Lower lobe of right lung (tissue), 2 donors: ENCODE measurements around the gene TMEM45A. TPM values are rescaled to one million over a fixed set of nuclear protein-coding genes. Genes with fewer than 3 reads are reported as not detected.

Experiments
- ATAC-seq, 2 donors: fragments of 200-7000 bp; cut with Tn5 transposase; one replicate each; pipeline ENCODE4 v1.9.1; 2020 to 2022; ENCODE audit warnings: mild to moderate bottlenecking in 2 of 2, moderate library complexity in 2 of 2
- DNase-seq: peaks from one replicate; pipeline ENCODE4 v3.0.0-alpha.2; 2020
- H3K27ac ChIP-seq: fragments of 200-600 bp; one replicate; pipeline ENCODE4 v1.8.0; 2022
- H3K27me3 ChIP-seq: fragments of 200-600 bp; one replicate; pipeline ENCODE4 v1.8.0; 2022; ENCODE audit warnings: low read depth
- H3K36me3 ChIP-seq: fragments of 200-600 bp; one replicate; pipeline ENCODE4 v1.8.0; 2022; ENCODE audit warnings: mild to moderate bottlenecking
- H3K4me1 ChIP-seq: fragments of 200-600 bp; one replicate; pipeline ENCODE4 v1.8.0; 2022
- H3K4me3 ChIP-seq: fragments of 200-600 bp; one replicate; pipeline ENCODE4 v1.8.0; 2022; ENCODE audit warnings: mild to moderate bottlenecking
- H3K9me3 ChIP-seq: fragments of 200-600 bp; one replicate; pipeline ENCODE4 v1.8.0; 2022
- intact Hi-C: fragments of 100-400 bp; cut with DNase I; formaldehyde crosslinking; loops from one replicate; pipeline ENCODE4 v1.11.0; 2022
- total RNA-seq: library from RNA; stranded (reverse); fragmentation: NEBNext Ultra II Directional; extraction: Animal tissue kit (Norgen Biotek cat#: 25700); gene quantifications from one replicate; pipeline ENCODE4 v1.2.1, GENCODE V29; 2021
- TF ChIP-seq, protein P1 (sequence below): fragments of 200-600 bp; IDR thresholded peaks from one replicate; pipeline ENCODE4 v1.8.0; 2022; ENCODE audit warnings: antibody characterized with exemption, mild to moderate bottlenecking
- donor health status: DM: no; HTN: yes; CAD: no; lungs with severe emphysema.

Gene TMEM45A
- total RNA-seq, 1 donor from 2014 or later: 17.2 TPM

DNA sequence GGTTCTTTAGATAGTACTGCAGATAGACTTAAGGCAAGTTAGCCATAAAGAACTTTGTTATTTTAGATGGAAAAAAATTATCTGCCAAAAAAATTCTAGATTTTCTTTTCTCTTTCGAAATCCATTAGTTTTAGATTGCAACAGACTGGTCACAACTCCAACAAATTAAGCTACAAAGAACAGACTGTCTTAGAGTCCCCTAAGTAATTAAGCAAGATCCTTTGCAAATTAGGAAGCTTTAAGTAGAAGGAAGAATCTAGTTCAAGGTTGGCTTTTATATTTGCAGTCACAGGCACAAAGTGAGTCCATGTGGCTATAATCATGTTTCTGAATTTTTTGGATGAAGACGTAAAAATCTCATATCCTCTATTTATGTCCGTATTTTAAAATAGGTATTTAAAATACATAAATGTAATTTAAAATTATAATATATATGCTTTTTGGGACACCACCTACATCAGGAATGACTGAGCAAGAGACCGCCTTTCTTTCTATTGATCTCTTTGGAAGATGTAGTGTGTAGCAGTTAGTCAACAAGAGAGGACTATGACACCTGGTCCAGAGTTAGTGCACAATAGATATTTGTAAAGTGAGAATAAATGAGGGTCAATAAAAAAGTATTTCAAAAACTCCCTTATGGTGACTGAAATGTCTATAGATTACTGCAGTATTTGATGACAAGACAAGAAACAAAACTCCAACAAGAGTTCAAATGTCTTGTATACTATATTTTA, 34.4 kb downstream of the TMEM45A start:
- TF ChIP-seq, protein P1, sequence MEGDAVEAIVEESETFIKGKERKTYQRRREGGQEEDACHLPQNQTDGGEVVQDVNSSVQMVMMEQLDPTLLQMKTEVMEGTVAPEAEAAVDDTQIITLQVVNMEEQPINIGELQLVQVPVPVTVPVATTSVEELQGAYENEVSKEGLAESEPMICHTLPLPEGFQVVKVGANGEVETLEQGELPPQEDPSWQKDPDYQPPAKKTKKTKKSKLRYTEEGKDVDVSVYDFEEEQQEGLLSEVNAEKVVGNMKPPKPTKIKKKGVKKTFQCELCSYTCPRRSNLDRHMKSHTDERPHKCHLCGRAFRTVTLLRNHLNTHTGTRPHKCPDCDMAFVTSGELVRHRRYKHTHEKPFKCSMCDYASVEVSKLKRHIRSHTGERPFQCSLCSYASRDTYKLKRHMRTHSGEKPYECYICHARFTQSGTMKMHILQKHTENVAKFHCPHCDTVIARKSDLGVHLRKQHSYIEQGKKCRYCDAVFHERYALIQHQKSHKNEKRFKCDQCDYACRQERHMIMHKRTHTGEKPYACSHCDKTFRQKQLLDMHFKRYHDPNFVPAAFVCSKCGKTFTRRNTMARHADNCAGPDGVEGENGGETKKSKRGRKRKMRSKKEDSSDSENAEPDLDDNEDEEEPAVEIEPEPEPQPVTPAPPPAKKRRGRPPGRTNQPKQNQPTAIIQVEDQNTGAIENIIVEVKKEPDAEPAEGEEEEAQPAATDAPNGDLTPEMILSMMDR: no peak
- no peaks in the 10 kb centered on the region for H3K9me3 ChIP-seq
- ATAC-seq (no peak), DNase-seq (no peak)
- no peaks in the 10 kb centered on the region for H3K36me3 ChIP-seq
- no peaks in the 10 kb centered on the region for H3K27me3 ChIP-seq
- H3K4me1 ChIP-seq: no peaks in the 10 kb centered on the region
- intact Hi-C loops: no loop called here
- no peak overlapping the region for H3K4me3 ChIP-seq
- no peak overlapping the region for H3K27ac ChIP-seq

GRCh38 chr3:100527347-100527735, 34.9 kb downstream of the TMEM45A start:
- DNase-seq (no peak), ATAC-seq (no peak)
- no peak overlapping the region for H3K27ac ChIP-seq
- TF ChIP-seq, protein P1: no peak
- no peaks in the 10 kb centered on the region for H3K36me3 ChIP-seq
- no peaks in the 10 kb centered on the region for H3K27me3 ChIP-seq
- no peaks in the 10 kb centered on the region for H3K9me3 ChIP-seq
- no peak overlapping the region for H3K4me3 ChIP-seq
- H3K4me1 ChIP-seq: no peaks in the 10 kb centered on the region
- intact Hi-C loops: no loop called here

- TF ChIP-seq, protein P1: no peak
- intact Hi-C loops: no loop called here
These were observed 38.7 kb downstream of the TMEM45A start for GRCh38 chr3:100531093-100531492.

GRCh38 chr3:100532411-100532810, 40.0 kb downstream of the TMEM45A start:
- Histone ChIP-seq H3K27me3 (no peaks in the 10 kb centered on the region), H3K4me3 (no peak overlapping the region), H3K36me3 (no peaks in the 10 kb centered on the region), H3K4me1 (no peaks in the 10 kb centered on the region), H3K27ac (no peak overlapping the region), H3K9me3 (no peaks in the 10 kb centered on the region)
- ATAC-seq (no peak), DNase-seq (no peak)
- intact Hi-C loops: no loop called here
- TF ChIP-seq, protein P1: no peak

More at GRCh38 chr3:100531093-100531492, 38.7 kb downstream of the TMEM45A start:
- Histone ChIP-seq H3K27me3 (no peaks in the 10 kb centered on the region), H3K36me3 (no peaks in the 10 kb centered on the region), H3K4me1 (no peaks in the 10 kb centered on the region), H3K4me3 (no peak overlapping the region), H3K9me3 (no peaks in the 10 kb centered on the region), H3K27ac (no peak overlapping the region)
- DNase-seq: no peak
- no peak for ATAC-seq

DNA sequence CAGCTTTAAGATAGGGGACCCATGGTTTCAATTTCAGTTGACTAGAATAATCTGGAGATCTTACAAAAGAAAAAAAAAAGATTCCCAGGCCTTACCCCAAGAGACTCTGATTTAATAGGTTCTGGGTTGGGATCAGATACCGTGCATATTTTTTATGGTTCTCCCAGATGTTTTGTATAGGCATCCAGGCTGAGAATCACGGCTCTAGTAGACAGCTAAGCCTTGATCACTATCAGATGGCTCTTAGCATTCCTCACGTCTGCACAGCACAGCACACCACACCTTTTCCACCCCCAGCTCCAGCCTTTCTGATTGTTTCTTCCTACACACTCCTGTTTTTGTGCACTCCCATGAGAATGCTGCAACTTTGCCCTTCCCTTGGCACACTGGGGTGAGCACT, 40.8 kb downstream of the TMEM45A start:
- Histone ChIP-seq H3K9me3 (no peaks in the 10 kb centered on the region), H3K27me3 (no peaks in the 10 kb centered on the region), H3K36me3 (no peaks in the 10 kb centered on the region), H3K4me1 (no peaks in the 10 kb centered on the region), H3K27ac (no peak overlapping the region), H3K4me3 (no peak overlapping the region)
- DNase-seq (no peak), ATAC-seq (no peak)
- intact Hi-C loops: no loop called here
- TF ChIP-seq, protein P1: no peak
